ENCODE measurements around the gene SSNA1.

The SSNA1 gene

GRCh38 chr9:137149942-137150616 lies 38.4 kb upstream of the SSNA1 start:
- intact Hi-C loops (cut with DNase I): no loop called here
- no peak for DNase-seq

GRCh38 chr9:137150617-137151457 lies 37.6 kb upstream of the SSNA1 start:
- DNase-seq: peak in 4 of 42 donors; percentile 30 to 52 (median 40)
- intact Hi-C loops (cut with DNase I): no loop called here

GRCh38 chr9:137152844-137153405 lies 35.6 kb upstream of the SSNA1 start:
- DNase-seq: no peak
- intact Hi-C loops (cut with DNase I): no loop called here

GRCh38 chr9:137156567-137157375 lies 31.7 kb upstream of the SSNA1 start:
- intact Hi-C loops (cut with DNase I): no loop called here
- peak in 41 of 42 donors; percentile 54 to 90 (median 75) for DNase-seq

- DNase-seq: no peak
- intact Hi-C loops (cut with DNase I): no loop called here
Measured at GRCh38 chr9:137157618-137158415, 30.7 kb upstream of the SSNA1 start.

GRCh38 chr9:137158625-137159024 lies 29.9 kb upstream of the SSNA1 start:
- intact Hi-C loops (cut with DNase I): no loop called here
- no peak for DNase-seq

GRCh38 chr9:137159105-137160053 lies 29.1 kb upstream of the SSNA1 start:
- intact Hi-C loops (cut with DNase I): no loop called here
- DNase-seq: no peak

- DNase-seq: no peak
- intact Hi-C loops (cut with DNase I): no loop called here
Measured at GRCh38 chr9:137160054-137160425, 28.4 kb upstream of the SSNA1 start.

- no peak for DNase-seq
- intact Hi-C loops (cut with DNase I): no loop called here
Measured at GRCh38 chr9:137160716-137161557, 27.5 kb upstream of the SSNA1 start.

- intact Hi-C loops (cut with DNase I): no loop called here
- no peak for DNase-seq
Measured at GRCh38 chr9:137161558-137162486, 26.7 kb upstream of the SSNA1 start.

- intact Hi-C loops (cut with DNase I): no loop called here
- no peak for DNase-seq
Measured at GRCh38 chr9:137162505-137163364, 25.7 kb upstream of the SSNA1 start.

- DNase-seq: no peak
- intact Hi-C loops (cut with DNase I): no loop called here
Measured at GRCh38 chr9:137163365-137163715, 25.1 kb upstream of the SSNA1 start.

- no peak for DNase-seq
- intact Hi-C loops (cut with DNase I): no loop called here
Measured at GRCh38 chr9:137163805-137164204, 24.7 kb upstream of the SSNA1 start.

GRCh38 chr9:137164370-137165249 lies 23.9 kb upstream of the SSNA1 start:
- DNase-seq: no peak
- intact Hi-C loops (cut with DNase I): no loop called here
